ENCODE results near the gene DAZAP2.

GRCh38 chr12:51224625-51225024 is 14.0 kb upstream of the DAZAP2 start:
- TF ChIP-seq CTCF (IDR thresholded peaks at IDR 0.05) (no peak), RAD21 (conservative IDR thresholded peaks at IDR 0.05 in 1 of 2, IDR thresholded peaks at IDR 0.05 in 1 of 2) (no peak), REST (IDR thresholded peaks at IDR 0.05) (no peak), HOXA7 (CRISPR knock-in tag; IDR thresholded peaks at IDR 0.05) (no peak), SMC3 (IDR thresholded peaks at IDR 0.05) (no peak), CHD2 (IDR thresholded peaks at IDR 0.05; ENCODE audit: low read length, partially characterized antibody) (no peak)
